ENCODE data around the gene FIGNL2. TPM values are rescaled to one million over a fixed set of nuclear protein-coding genes. Genes with fewer than 3 reads are reported as not detected.

Gene FIGNL2
- total RNA-seq, 1 experiment from 2014 or later: not detected

- H3K9me3 Mint-ChIP-seq (ENCODE audit: low read depth, unreplicated experiment): no peaks in the 10 kb centered on the region
- no peaks in the 10 kb centered on the region for H3K27me3 Mint-ChIP-seq (ENCODE audit: unreplicated experiment)
- TF ChIP-seq CTCF (IDR thresholded peaks at IDR 0.05; ENCODE audit: unreplicated experiment): no peak
- CTCF ChIA-PET: no interaction called here
- intact Hi-C loops (cut with micrococcal nuclease; ENCODE audit: unreplicated experiment): no loop called here
- no peak overlapping the region for H3K4me3 Mint-ChIP-seq (ENCODE audit: low read depth, unreplicated experiment)
- no peaks in the 10 kb centered on the region for H3K4me1 Mint-ChIP-seq (ENCODE audit: low read depth, unreplicated experiment)
- no peaks in the 10 kb centered on the region for H3K36me3 Mint-ChIP-seq (ENCODE audit: insufficient read depth, unreplicated experiment)
- H3K27ac Mint-ChIP-seq (ENCODE audit: unreplicated experiment): no peak overlapping the region
- no TSS peak for BruUV-seq (replicated peaks)
- DNase-seq: no peak
These were observed 26.9 kb downstream of the FIGNL2 start for GRCh38 chr12:51821440-51822260.

GRCh38 chr12:51820526-51821439, 27.7 kb downstream of the FIGNL2 start:
- TF ChIP-seq CTCF (IDR thresholded peaks at IDR 0.05; ENCODE audit: unreplicated experiment): no peak
- H3K9me3 Mint-ChIP-seq (ENCODE audit: low read depth, unreplicated experiment): no peaks in the 10 kb centered on the region
- H3K4me3 Mint-ChIP-seq (ENCODE audit: low read depth, unreplicated experiment): no peak overlapping the region
- H3K27me3 Mint-ChIP-seq (ENCODE audit: unreplicated experiment): no peaks in the 10 kb centered on the region
- CTCF ChIA-PET: no interaction called here
- DNase-seq: no peak
- H3K36me3 Mint-ChIP-seq (ENCODE audit: insufficient read depth, unreplicated experiment): no peaks in the 10 kb centered on the region
- no peaks in the 10 kb centered on the region for H3K4me1 Mint-ChIP-seq (ENCODE audit: low read depth, unreplicated experiment)
- BruUV-seq (replicated peaks): no TSS peak
- intact Hi-C loops (cut with micrococcal nuclease; ENCODE audit: unreplicated experiment): no loop called here
- H3K27ac Mint-ChIP-seq (ENCODE audit: unreplicated experiment): no peak overlapping the region

DNA sequence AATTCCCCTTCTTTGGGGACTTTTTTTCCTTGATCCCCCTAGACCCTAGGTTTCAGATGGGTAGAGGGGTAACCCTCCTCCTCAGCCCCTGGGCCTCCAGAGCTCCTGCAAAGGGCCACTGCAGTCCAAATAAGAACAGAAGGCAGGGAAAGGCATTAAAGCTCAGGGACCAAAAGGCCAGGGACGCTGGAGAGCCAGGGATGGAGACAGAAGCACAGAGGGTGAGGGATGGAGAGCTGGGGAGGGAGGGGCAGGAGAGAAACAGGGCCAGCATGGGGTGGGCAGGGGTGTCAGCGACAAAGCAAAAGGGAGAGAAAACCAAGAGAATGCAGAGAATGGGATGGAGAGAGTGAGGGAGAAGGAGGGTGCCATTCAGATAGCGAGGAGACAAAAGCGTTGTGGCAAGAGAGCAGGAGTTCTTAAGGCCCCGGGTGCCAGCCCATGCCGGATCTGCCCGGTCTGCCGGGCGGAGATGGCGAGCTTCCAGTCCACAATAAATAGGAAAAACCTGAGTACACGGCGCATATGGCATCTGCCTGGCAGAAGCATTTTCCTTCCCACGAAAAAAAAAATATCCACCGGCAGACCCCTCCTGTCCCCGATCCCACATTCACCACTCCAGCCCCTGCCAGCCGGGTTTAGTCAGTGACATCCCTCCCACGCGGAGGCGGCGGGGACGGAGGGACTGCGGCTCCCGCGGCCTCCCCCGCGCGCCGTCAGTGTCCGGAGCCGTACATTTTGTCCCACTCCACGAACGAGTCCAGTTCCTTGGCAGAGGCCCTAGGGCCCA, 28.6 kb downstream of the FIGNL2 start:
- no peak overlapping the region for H3K27ac Mint-ChIP-seq (ENCODE audit: unreplicated experiment)
- H3K9me3 Mint-ChIP-seq (ENCODE audit: low read depth, unreplicated experiment): no peaks in the 10 kb centered on the region
- H3K4me1 Mint-ChIP-seq (ENCODE audit: low read depth, unreplicated experiment): no peaks in the 10 kb centered on the region
- H3K27me3 Mint-ChIP-seq (ENCODE audit: unreplicated experiment): no peaks in the 10 kb centered on the region
- no TSS peak for BruUV-seq (replicated peaks)
- no peak overlapping the region for H3K4me3 Mint-ChIP-seq (ENCODE audit: low read depth, unreplicated experiment)
- CTCF ChIA-PET: interaction anchor here (0.6 kb wide), 1 partner anchor 204 kb away, joined by 4 read pairs; no protein-coding TSS in a partner anchor
- no peak for DNase-seq
- no peak for TF ChIP-seq CTCF (IDR thresholded peaks at IDR 0.05; ENCODE audit: unreplicated experiment)
- H3K36me3 Mint-ChIP-seq (ENCODE audit: insufficient read depth, unreplicated experiment): peaks cover 7% of the 10 kb centered on the region
- intact Hi-C loops (cut with micrococcal nuclease; ENCODE audit: unreplicated experiment): no loop called here

DNA sequence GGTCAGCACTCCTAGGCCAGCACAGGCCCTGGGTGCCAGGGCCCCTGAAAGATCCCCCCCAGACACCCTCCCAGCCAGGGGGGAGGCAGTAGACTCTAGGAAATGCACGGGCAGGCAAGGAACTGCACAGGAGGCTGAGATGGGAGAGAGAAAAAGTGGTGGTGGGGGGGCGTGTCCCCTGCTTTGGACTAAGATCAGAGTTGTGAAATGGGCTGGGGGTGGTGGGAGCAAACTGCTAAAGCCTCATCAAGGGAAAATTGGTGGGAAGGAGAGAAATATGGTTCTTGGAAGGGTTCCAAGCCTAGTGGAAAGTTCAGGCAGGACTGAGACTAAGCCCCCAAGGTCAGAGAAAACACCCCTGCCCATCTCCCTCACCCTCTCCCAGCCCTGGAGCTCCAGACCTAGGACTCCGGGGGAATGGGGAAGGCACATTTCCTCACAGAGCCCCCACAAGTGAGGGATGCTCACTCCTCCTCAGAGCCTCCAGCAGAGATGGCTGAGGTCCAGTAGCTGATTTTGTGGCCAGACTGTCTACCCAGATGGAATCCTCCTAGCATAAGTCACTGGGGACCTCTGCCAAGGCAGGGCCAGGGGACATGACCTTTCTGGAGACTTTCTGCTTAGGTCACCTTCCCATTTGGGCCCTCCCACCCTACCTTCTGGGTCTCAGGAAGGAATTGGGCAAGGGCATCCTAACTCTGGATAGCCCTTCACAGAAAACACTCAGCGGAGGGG, 29.8 kb downstream of the FIGNL2 start:
- Mint-ChIP-seq H3K36me3 (ENCODE audit: insufficient read depth, unreplicated experiment) (peaks cover 9% of the 10 kb centered on the region), H3K27ac (ENCODE audit: unreplicated experiment) (no peak overlapping the region), H3K4me3 (ENCODE audit: low read depth, unreplicated experiment) (no peak overlapping the region), H3K27me3 (ENCODE audit: unreplicated experiment) (no peaks in the 10 kb centered on the region), H3K9me3 (ENCODE audit: low read depth, unreplicated experiment) (no peaks in the 10 kb centered on the region), H3K4me1 (ENCODE audit: low read depth, unreplicated experiment) (no peaks in the 10 kb centered on the region)
- TF ChIP-seq CTCF (IDR thresholded peaks at IDR 0.05; ENCODE audit: unreplicated experiment): no peak
- CTCF ChIA-PET: no interaction called here
- no peak for DNase-seq
- intact Hi-C loops (cut with micrococcal nuclease; ENCODE audit: unreplicated experiment): no loop called here
- BruUV-seq (replicated peaks): no TSS peak
